AML-193 (cell line): ENCODE results near the gene COG3.
A peak's percentile ranks its signal among the peaks of the same experiment; 100 is the strongest.
"Not testable (repeated sequence)": the region's sequence is repeated elsewhere in the genome, so short reads cannot be mapped to it uniquely, and the experiment has no call there.

Experiments used
- DNase-seq, 2 experiments: peaks; one replicate each; lab custom pipeline; 2025; lab: John Stamatoyannopoulos, UW

Gene COG3

GRCh38 chr13:45464687-45465453 lies at the start of gene COG3:
TSS of gene COG3 (plus strand) at chr13:45464939. CDS start at chr13:45465037, 98 bp downstream.
- DNase-seq, result peak; percentile 99 to 100

GRCh38 chr13:45415112-45415511 lies 49.6 kb upstream of the COG3 start:
- DNase-seq, result no peak

- DNase-seq, result no peak
These were observed 48.1 kb upstream of the COG3 start for GRCh38 chr13:45416516-45417128.

- peak; percentile 93 to 97 for DNase-seq
These were observed 46.8 kb upstream of the COG3 start, which contains the start of gene SLC25A30 for GRCh38 chr13:45417790-45418534. TSS of gene SLC25A30 (minus strand) at chr13:45418373. CDS start at chr13:45411425, 6,948 bp downstream.

GRCh38 chr13:45419389-45419788 lies 45.4 kb upstream of the COG3 start:
- not testable (repeated sequence) for DNase-seq

- DNase-seq, result no peak
These were observed 44.8 kb upstream of the COG3 start for GRCh38 chr13:45419945-45420344.

GRCh38 chr13:45422731-45423292 lies 41.9 kb upstream of the COG3 start:
- DNase-seq, result peak in 1 of 2 experiments; percentile 59

- peak; percentile 18 to 35 for DNase-seq
These were observed 38.5 kb upstream of the COG3 start for GRCh38 chr13:45426056-45426841.

GRCh38 chr13:45432737-45433380 lies 31.9 kb upstream of the COG3 start:
- no peak for DNase-seq

GRCh38 chr13:45433381-45433790 lies 31.4 kb upstream of the COG3 start:
- no peak for DNase-seq

- DNase-seq, result no peak
These were observed 30.0 kb upstream of the COG3 start for GRCh38 chr13:45434556-45435371.

- no peak for DNase-seq
These were observed 28.4 kb upstream of the COG3 start for GRCh38 chr13:45436332-45436731.

GRCh38 chr13:45436953-45437352 lies 27.8 kb upstream of the COG3 start:
- DNase-seq, result no peak

- no peak for DNase-seq
These were observed 26.8 kb upstream of the COG3 start for GRCh38 chr13:45437947-45438346.

- DNase-seq, result no peak
These were observed 25.7 kb upstream of the COG3 start for GRCh38 chr13:45439008-45439407.

- DNase-seq, result no peak
These were observed 24.8 kb upstream of the COG3 start for GRCh38 chr13:45439781-45440462.

GRCh38 chr13:45441633-45442032 lies 23.1 kb upstream of the COG3 start:
- DNase-seq, result peak; percentile 19 to 26

- DNase-seq, result no peak
These were observed 19.7 kb upstream of the COG3 start for GRCh38 chr13:45445053-45445452.

- no peak for DNase-seq
These were observed 18.6 kb upstream of the COG3 start for GRCh38 chr13:45446181-45446580.
